Muscle layer of duodenum (tissue), 2 donors: ENCODE results near the gene ZSCAN20.

Experiments
- H3K27ac ChIP-seq: one replicate; pipeline ENCODE4 v1.7.0; 2013; ENCODE audit warnings: mild to moderate bottlenecking, low read length
- H3K27me3 ChIP-seq: one replicate; pipeline ENCODE4 v1.7.0; 2013; ENCODE audit warnings: low read depth, mild to moderate bottlenecking, control low read depth, low read length
- H3K36me3 ChIP-seq, 2 donors: one replicate each; pipeline ENCODE4 v1.7.0; 2013; ENCODE audit warnings: low read length in 2 of 2, control low read depth in 1 of 2, mild to moderate bottlenecking in 1 of 2; ENCODE audit not compliant: insufficient read depth in 2 of 2, control insufficient read depth in 1 of 2
- H3K4me1 ChIP-seq, 2 donors: one replicate each; pipeline ENCODE4 v1.7.0; 2013; ENCODE audit warnings: low read length in 2 of 2, mild to moderate bottlenecking in 2 of 2, control low read depth in 1 of 2, moderate library complexity in 1 of 2; ENCODE audit not compliant: insufficient read depth in 2 of 2, control insufficient read depth in 1 of 2
- H3K4me3 ChIP-seq, 2 donors: one replicate each; pipeline ENCODE4 v1.7.0; 2013; ENCODE audit warnings: low read length in 2 of 2, low read depth in 1 of 2, mild to moderate bottlenecking in 1 of 2
- H3K9me3 ChIP-seq, 2 donors: one replicate each; pipeline ENCODE4 v1.7.0; 2013; ENCODE audit warnings: low read length in 2 of 2, control low read depth in 1 of 2, mild to moderate bottlenecking in 1 of 2; ENCODE audit not compliant: control insufficient read depth in 1 of 2
- donor health status: healthy.

ZSCAN20 gene

DNA sequence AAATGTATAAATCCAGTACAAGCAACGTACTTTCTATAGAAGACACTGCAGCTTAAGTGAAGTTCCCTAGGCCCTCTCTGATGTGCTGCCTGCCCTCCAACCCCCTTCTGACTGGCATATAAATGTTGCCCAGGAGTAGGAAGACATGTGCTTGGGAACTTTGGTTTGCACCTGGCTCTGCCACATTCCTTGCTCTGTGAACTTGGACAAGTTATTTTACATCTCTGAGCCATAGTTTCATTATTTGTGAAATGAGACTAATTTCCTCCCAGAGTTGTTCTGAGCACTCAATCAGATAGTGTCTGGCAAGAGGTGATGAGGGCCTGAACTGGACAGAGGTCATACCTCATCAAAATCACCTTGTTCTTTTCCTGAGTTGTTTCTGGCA, 38.1 kb upstream of the ZSCAN20 start:
- Histone ChIP-seq H3K9me3 (no peaks in the 10 kb centered on the region), H3K4me1 (peaks cover 3 to 8% of the 10 kb centered on the region in 2 donors), H3K27ac (no peak overlapping the region), H3K36me3 (no peaks in the 10 kb centered on the region), H3K4me3 (no peak overlapping the region), H3K27me3 (no peaks in the 10 kb centered on the region)

DNA sequence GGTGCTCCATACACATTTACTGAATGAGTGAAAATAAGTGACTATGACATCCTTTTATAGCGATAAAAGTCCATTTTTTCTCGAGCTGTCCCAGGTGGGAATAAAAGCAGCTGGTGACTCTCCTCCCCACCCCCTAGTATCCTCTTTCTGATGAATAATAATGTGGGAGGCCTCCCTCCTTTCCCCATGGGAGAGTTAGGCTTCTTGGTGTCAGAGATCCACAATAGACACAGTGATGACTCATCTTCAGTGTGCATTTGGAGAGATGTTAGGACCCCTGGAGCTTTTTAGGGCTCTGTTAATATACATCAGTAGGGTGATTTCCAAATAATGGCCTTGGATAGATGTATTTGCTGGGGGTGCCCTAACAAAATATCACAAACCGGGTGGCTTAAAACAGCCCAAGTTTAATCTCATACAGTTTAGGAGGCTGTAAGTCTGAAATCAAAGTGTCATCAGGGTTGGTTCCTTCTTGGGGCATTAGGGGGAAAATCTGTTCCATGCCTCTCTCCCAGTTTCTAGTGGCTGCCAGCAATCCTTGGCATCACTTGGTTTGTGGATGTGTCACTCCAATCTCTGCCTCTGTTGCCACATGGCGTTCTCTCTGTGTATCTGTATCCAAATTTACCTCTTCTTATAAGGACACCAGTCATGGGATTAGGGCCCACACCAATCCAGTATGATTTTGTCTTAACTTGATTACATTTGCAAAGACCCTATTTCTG, 37.2 kb upstream of the ZSCAN20 start:
- Histone ChIP-seq H3K27me3 (no peaks in the 10 kb centered on the region), H3K27ac (no peak overlapping the region), H3K4me1 (peaks cover 0 to under 1% of the 10 kb centered on the region in 2 donors), H3K9me3 (no peaks in the 10 kb centered on the region), H3K36me3 (no peaks in the 10 kb centered on the region), H3K4me3 (no peak overlapping the region)

DNA sequence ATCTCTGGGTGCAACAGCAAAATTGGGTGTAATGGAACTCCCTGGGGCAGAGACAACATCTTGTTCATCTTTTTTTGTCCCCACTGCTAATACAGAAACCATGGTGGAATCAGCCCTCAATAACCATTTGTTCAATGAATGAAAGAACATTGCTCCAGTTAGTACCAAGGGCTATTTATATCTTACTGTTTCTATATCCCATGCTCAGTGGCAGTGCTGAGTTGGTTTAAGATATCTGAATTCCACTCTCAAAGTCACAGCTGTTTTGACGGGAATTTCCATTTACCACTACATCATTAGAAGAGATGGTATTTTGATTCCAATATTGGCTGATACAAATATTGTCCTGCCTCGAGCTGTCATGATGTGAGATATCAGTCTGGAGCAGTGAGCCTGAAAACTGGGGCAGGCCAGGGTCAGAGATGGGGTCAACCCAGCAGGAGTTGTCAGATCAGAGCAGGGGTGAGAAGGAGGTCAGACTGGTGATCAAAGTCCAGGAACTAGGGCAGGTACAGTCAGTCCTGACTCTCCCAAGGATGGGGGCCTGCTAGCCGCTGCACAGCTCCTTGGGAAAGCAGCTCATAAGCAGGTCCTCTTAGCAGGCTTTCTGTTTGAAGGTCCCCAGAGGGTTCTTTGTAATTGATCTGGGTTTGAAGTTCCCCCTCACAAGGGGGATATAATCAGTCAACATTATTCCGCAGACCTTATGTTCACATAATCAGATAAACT, 35.7 kb upstream of the ZSCAN20 start:
- Histone ChIP-seq H3K27ac (no peak overlapping the region), H3K4me1 (no peaks in the 10 kb centered on the region), H3K27me3 (no peaks in the 10 kb centered on the region), H3K4me3 (no peak overlapping the region), H3K36me3 (no peaks in the 10 kb centered on the region), H3K9me3 (no peaks in the 10 kb centered on the region)

DNA sequence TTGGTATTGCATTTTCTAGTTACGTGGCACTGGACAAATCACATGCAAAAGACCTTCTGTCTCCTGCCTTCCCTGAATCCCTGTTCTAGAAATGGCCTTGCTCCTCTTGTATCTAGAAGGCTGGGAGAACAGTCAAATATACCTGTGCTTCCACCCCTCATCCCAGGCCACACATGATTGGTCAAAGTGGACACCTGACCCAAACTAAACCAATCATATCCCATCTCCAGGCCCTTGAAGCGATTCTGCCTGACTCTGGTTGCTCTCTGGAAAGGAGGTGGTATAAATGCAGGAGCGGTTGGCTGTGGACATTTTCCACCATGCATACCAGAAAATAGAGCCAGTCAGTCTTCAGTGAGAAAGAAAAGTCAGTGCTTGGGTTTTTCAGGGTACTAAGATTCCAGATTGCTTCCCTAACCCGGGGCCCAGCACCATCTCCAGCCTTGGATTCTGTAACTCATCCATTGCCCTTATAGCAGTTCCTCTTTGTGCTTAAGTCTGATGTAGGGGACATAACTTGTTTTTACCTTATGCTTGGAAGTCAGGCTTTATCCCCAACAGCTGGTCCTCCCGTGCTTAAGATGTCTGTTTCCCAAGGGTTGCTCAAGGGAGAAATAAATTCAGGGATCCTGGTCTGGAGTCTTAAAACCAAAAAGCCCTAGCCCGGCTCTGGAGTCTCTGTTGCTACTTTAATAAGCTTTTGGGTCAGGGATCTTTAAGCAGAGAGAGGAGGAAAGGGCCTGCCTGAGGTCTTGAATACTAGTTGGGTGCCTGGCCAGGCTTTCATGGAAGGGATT, 33.9 kb upstream of the ZSCAN20 start:
- Histone ChIP-seq H3K9me3 (no peaks in the 10 kb centered on the region), H3K4me1 (peaks cover 0 to 3% of the 10 kb centered on the region in 2 donors), H3K27ac (no peak overlapping the region), H3K27me3 (no peaks in the 10 kb centered on the region), H3K36me3 (no peaks in the 10 kb centered on the region), H3K4me3 (no peak overlapping the region)

DNA sequence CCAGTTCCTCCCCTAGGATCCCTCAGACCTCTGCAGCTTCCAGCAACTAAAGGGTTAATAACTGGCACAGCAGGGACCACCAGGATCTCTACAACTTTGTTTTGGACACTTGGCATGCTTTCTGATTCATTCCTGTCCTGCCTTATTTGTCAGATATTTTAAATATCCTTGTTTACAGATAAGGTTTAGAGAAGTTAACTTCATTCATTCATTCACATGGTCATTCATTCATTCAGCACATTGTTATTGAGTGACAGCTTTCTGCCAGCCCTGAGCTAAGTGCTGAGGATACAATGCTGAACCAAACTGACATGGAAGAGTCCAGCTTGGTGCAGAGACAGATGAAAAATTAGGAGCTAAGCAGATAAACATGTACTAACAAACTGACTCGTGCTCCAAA, 32.8 kb upstream of the ZSCAN20 start:
- Histone ChIP-seq H3K27ac (no peak overlapping the region), H3K9me3 (no peaks in the 10 kb centered on the region), H3K4me1 (peaks cover 0 to 7% of the 10 kb centered on the region in 2 donors), H3K4me3 (no peak overlapping the region), H3K36me3 (no peaks in the 10 kb centered on the region), H3K27me3 (no peaks in the 10 kb centered on the region)

DNA sequence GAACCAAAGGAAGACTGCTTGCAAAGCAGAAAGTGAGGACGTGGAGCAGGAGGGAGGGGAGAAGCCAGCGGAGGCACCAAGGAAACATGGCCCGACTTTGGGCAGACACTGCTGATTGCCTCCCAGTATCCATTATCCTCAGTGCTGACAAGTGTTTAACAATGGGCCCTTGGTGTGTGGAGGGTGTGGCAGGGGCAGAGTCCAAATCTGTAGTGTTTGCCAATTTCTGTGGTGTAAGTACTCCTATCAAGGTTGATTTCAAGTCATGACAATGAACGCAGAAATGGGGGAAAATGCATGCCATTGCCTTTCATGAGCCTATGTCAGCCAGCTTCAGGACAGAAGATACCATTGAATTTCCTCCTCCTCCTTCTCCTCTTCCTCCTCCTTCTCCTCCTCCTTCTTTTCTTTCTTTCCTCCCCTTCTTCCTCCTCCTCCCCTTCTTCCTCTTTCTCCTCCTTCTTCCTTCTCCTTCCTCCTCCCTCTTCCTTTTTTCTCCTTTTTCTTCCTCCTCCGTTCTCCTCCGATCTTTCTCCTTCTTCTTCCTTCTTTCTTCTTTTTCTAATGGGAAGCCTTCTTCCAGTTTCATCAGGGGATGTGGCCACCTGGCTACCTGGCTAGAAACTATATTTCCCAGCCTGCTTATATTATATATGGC, 31.2 kb upstream of the ZSCAN20 start:
- Histone ChIP-seq H3K4me3 (no peak overlapping the region), H3K36me3 (no peaks in the 10 kb centered on the region), H3K27me3 (no peaks in the 10 kb centered on the region), H3K27ac (no peak overlapping the region), H3K9me3 (no peaks in the 10 kb centered on the region), H3K4me1 (peaks cover 0 to 7% of the 10 kb centered on the region in 2 donors)

DNA sequence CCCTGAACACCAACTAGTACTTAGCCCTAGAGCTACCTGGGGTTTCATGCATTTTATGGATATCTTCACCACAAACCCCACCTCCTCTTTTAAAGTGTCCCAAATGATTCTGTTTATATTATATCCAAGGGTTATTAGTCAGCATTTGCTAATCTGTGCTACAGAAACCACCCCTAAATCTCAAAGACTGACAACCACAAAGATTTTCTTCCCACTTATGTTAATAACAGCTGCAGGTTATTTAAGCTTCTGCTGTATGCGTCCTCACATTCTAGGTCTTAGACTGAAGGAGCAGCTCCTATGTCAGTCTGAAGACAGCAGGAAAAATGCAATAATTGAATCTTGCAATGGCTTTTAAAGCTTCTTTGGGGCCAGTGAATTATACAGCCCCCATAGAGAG, 30.3 kb upstream of the ZSCAN20 start:
- no peaks in the 10 kb centered on the region for H3K36me3 ChIP-seq
- peaks cover 0 to 7% of the 10 kb centered on the region in 2 donors for H3K4me1 ChIP-seq
- no peaks in the 10 kb centered on the region for H3K27me3 ChIP-seq
- no peak overlapping the region for H3K4me3 ChIP-seq
- no peaks in the 10 kb centered on the region for H3K9me3 ChIP-seq
- H3K27ac ChIP-seq = no peak overlapping the region

DNA sequence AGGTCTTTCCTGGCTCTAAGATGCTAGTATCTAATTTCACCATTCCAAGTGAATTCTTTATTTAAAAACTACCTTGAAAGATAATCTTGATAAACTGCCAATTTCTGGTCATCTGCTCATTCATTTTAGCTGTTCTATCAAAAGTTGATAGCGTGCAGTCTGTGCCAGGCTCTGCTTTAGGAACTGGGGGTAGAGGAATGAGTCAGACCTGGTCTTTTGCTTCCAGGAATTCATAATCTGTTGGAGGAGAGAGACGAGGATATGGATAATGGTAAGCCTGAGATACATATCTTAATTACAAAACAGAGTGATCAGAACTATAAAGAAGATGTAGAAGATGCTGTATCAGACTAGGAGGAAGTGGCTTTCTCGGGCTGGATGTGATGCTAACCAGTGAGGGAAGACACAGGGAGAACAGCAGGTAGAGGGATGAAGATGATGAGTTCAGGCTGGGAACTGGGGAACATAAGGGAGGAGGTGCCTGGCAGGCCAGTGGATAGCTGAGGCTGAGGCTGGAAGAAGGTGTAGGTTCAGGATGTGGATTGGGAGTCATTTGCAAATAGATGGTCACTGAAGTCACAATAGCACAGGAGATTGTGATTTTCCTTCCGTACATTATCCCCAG, 29.3 kb upstream of the ZSCAN20 start:
- H3K27me3 ChIP-seq = no peaks in the 10 kb centered on the region

DNA sequence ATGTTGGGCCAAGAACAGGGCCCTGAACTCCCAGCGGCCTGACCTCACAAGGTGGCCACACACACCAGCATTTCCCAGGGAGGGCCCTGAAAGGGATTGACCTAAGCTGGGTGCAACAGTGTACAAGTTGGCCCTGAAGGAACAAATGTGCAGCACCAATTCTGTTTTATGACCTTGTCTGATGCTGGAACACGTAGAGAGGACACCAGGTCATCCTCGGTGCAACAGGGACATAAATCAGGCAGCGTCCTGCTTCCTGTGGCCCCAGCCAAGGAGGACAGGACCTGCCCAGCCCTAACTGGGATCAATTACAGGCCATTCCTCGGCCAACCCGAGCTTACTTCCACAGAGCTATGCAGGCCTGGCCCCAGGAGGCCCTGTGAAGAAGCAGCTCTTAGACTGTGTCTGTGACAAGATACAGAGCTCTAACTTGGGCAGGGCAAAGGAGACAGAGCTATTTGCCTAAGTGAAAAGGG, 28.7 kb upstream of the ZSCAN20 start:
- Histone ChIP-seq H3K4me3 (no peak overlapping the region), H3K9me3 (no peaks in the 10 kb centered on the region), H3K4me1 (peaks cover 0 to 7% of the 10 kb centered on the region in 2 donors), H3K27ac (no peak overlapping the region), H3K27me3 (no peaks in the 10 kb centered on the region), H3K36me3 (no peaks in the 10 kb centered on the region)

More for the DNA sequence above, 29.3 kb upstream of the ZSCAN20 start:
- Histone ChIP-seq H3K27ac (no peak overlapping the region), H3K4me1 (peaks cover 0 to 7% of the 10 kb centered on the region in 2 donors), H3K36me3 (no peaks in the 10 kb centered on the region), H3K9me3 (no peaks in the 10 kb centered on the region), H3K4me3 (no peak overlapping the region)

DNA sequence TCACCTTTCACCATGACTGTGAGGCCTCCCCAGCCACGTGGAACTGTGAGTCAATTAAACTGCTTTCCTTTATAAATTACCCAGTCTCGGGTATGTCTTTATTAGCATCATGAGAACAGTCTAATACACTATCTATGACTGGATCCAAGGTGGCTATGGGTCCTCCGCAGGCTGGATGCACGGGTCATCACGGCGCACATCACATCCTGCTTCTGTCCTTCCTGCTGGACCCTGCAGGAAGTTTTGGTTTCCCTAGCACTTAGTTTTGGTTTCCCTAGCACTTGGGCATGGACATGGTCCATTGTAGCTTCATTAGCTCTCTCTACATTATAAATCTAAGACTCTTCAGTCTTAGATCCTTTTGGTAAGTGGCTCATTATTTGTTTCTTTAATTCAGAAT, 27.3 kb upstream of the ZSCAN20 start:
- no peak overlapping the region for H3K27ac ChIP-seq
- no peaks in the 10 kb centered on the region for H3K36me3 ChIP-seq
- no peak overlapping the region for H3K4me3 ChIP-seq
- H3K4me1 ChIP-seq = peaks cover 0 to 7% of the 10 kb centered on the region in 2 donors
- H3K27me3 ChIP-seq = no peaks in the 10 kb centered on the region
- no peaks in the 10 kb centered on the region for H3K9me3 ChIP-seq
